Keratinocyte (primary cell): ENCODE results near the gene CREG2. TPM values are rescaled to one million over a fixed set of nuclear protein-coding genes. Genes with fewer than 3 reads are reported as not detected.

Experiments
- DNase-seq: peaks from one replicate; pipeline ENCODE4 v3.0.0-alpha.2; 2011; ENCODE audit warnings: low read depth, missing footprints, low spot score
- FAIRE-seq: peaks from 2 replicates; lab custom pipeline; 2011; peaks lifted over from hg19 to GRCh38; lab: Jason Lieb, UNC
- H2AFZ ChIP-seq: 2 replicates; pipeline ENCODE4 v1.6.0; 2012; ENCODE audit warnings: low read length, control low read depth, inconsistent platforms; ENCODE audit not compliant: control insufficient read depth
- H3K27ac ChIP-seq: 2 replicates; pipeline ENCODE4 v1.5.1; 2011; ENCODE audit warnings: low read length; ENCODE audit not compliant: control insufficient read depth, insufficient read depth
- H3K27me3 ChIP-seq: 3 replicates; pipeline ENCODE4 v1.6.0; 2011; ENCODE audit warnings: low read length; ENCODE audit not compliant: control insufficient read depth, insufficient read depth; ENCODE audit errors: extremely low read depth
- H3K36me3 ChIP-seq, 2 experiments: 2 replicates in 1 of 2; 3 replicates in 1 of 2; pipeline ENCODE4 v1.5.1; 2011; ENCODE audit warnings: low read length in 2 of 2, mild to moderate bottlenecking in 1 of 2; ENCODE audit not compliant: control insufficient read depth in 2 of 2, insufficient read depth in 2 of 2; ENCODE audit errors: extremely low read depth in 1 of 2
- H3K4me1 ChIP-seq: 3 replicates; pipeline ENCODE4 v1.5.1; 2011; ENCODE audit warnings: low read length; ENCODE audit not compliant: control insufficient read depth, insufficient read depth; ENCODE audit errors: extremely low read depth
- H3K4me2 ChIP-seq: 3 replicates; pipeline ENCODE4 v1.6.0; 2011; ENCODE audit warnings: low read depth, low read length; ENCODE audit not compliant: control insufficient read depth, insufficient read depth; ENCODE audit errors: extremely low read depth
- H3K4me3 ChIP-seq, 3 experiments: fragments of 200-600 bp in 1 of 3; sonication (generic) in 1 of 3; 2 replicates in 2 of 3; 3 replicates in 1 of 3; pipeline ENCODE4 v1.5.1; 2011 to 2016; ENCODE audit warnings: low read length in 3 of 3, mild to moderate bottlenecking in 3 of 3, control low read depth in 2 of 3, inconsistent platforms in 1 of 3, low read depth in 1 of 3, mixed read lengths in 1 of 3, mixed run types in 1 of 3, moderate library complexity in 1 of 3; ENCODE audit not compliant: control insufficient read depth in 2 of 3, insufficient read depth in 2 of 3; ENCODE audit errors: extremely low read depth in 1 of 3
- H3K79me2 ChIP-seq: 2 replicates; pipeline ENCODE4 v1.6.0; 2012; ENCODE audit warnings: low read length; ENCODE audit not compliant: control insufficient read depth, insufficient read depth
- H3K9ac ChIP-seq: 3 replicates; pipeline ENCODE4 v1.6.0; 2011; ENCODE audit warnings: low read length; ENCODE audit not compliant: control insufficient read depth, insufficient read depth; ENCODE audit errors: extremely low read depth
- H3K9me1 ChIP-seq: 3 replicates; pipeline ENCODE4 v1.6.0; 2011; ENCODE audit warnings: low read length; ENCODE audit not compliant: control insufficient read depth, insufficient read depth; ENCODE audit errors: extremely low read depth
- H3K9me3 ChIP-seq: 2 replicates; pipeline ENCODE4 v1.5.1; 2012; ENCODE audit warnings: low read depth, low read length; ENCODE audit not compliant: control insufficient read depth
- H4K20me1 ChIP-seq: 3 replicates; pipeline ENCODE4 v1.6.0; 2011; ENCODE audit warnings: low read length; ENCODE audit not compliant: control insufficient read depth, insufficient read depth; ENCODE audit errors: extremely low read depth
- CTCF ChIP-seq, 3 experiments: IDR thresholded peaks in 1 of 3; conservative IDR thresholded peaks in 1 of 3; optimal IDR thresholded peaks in 1 of 3; 2 replicates in 2 of 3; 3 replicates in 1 of 3; pipeline versions ENCODE3 to v1.5.1; 2011; ENCODE audit warnings: low read length in 3 of 3, mild to moderate bottlenecking in 3 of 3, moderate library complexity in 2 of 3, control low read depth in 1 of 3, inconsistent platforms in 1 of 3; ENCODE audit not compliant: insufficient read depth in 2 of 3; ENCODE audit errors: extremely low read depth in 1 of 3
- EZH2 ChIP-seq: IDR thresholded peaks from one replicate; pipeline ENCODE4 v1.6.1; 2012; ENCODE audit warnings: inconsistent platforms, mild to moderate bottlenecking, low read length, moderate library complexity
- dilution Hi-C: fragments of 300-500 bp; cut with MboI; formaldehyde crosslinking; loops from one replicate; pipeline ENCODE4 v1.7.0; 2020; ENCODE audit warnings: low sequenced_read_pairs; ENCODE audit not compliant: extremely low pct_ligation_motif_present
- polyA plus RNA-seq, 5 experiments: library from polyadenylated mRNA; depleted of rRNA in 3 of 5; stranded (reverse) in 3 of 5; stranded (forward) in 1 of 5; unstranded in 1 of 5; fragments of >200 nt; gene quantifications; 1 replicate in 1 of 5; 2 replicates in 3 of 5; 3 replicates in 1 of 5; pipeline versions ENCODE4 v1.2.1 to v1.2.3, GENCODE V29; 2011 to 2012; ENCODE audit warnings: missing spikeins in 2 of 5, low read depth in 1 of 5, low replicate concordance in 1 of 5

CREG2 gene
- polyA plus RNA-seq, 1 donor (not counting 4 experiments of a cell fraction or from before 2014, with no cell fraction given): 1.7 TPM

GRCh38 chr2:101372792-101373191 lies 14.5 kb downstream of the CREG2 start:
- dilution Hi-C loops: no loop called here
- H2AFZ ChIP-seq: no peak overlapping the region

DNA sequence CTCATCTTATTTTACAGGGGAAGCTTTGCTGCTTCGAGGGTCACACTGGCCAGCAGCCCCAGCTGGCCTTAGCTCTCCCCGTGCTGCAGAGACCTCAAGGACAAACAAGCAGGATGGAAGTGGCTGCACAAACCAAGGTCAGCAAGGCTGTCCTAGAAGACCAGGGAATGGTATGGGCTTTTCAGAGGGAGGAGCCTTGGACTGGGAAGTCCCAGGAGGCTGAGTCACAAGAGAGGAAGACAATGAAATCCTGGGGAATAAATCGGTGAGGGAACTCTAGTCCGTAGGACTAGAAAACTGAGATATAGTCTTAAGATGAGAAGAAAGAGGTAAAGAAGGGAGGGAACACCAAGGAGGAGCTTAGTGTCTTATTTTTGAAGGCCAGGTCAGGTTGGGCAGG lies 15.7 kb downstream of the CREG2 start:
- H3K9me1 ChIP-seq: no peaks in the 10 kb centered on the region
- FAIRE-seq: no peak
- no peaks in the 10 kb centered on the region for H3K36me3 ChIP-seq
- H3K4me2 ChIP-seq: no peak overlapping the region
- no peak overlapping the region for H3K27ac ChIP-seq
- no peaks in the 10 kb centered on the region for H3K79me2 ChIP-seq
- H3K9me3 ChIP-seq: no peaks in the 10 kb centered on the region
- TF ChIP-seq CTCF (optimal IDR thresholded peaks at IDR 0.05 in 1 of 3, IDR thresholded peaks at IDR 0.05 in 1 of 3, conservative IDR thresholded peaks at IDR 0.05 in 1 of 3; ENCODE audit: extremely low read depth in 1 of 3, insufficient read depth in 2 of 3, low read length in 3 of 3): no peak
- TF ChIP-seq EZH2: no peak
- dilution Hi-C loops: no loop called here
- no peak for DNase-seq
- H3K4me1 ChIP-seq: no peaks in the 10 kb centered on the region
- H3K27me3 ChIP-seq: no peaks in the 10 kb centered on the region
- H3K4me3 ChIP-seq: no peak overlapping the region
- H4K20me1 ChIP-seq: no peaks in the 10 kb centered on the region
- no peak overlapping the region for H3K9ac ChIP-seq
- no peak overlapping the region for H2AFZ ChIP-seq

More at GRCh38 chr2:101372792-101373191, 14.5 kb downstream of the CREG2 start:
- no peaks in the 10 kb centered on the region for H3K79me2 ChIP-seq
- H4K20me1 ChIP-seq: no peaks in the 10 kb centered on the region
- FAIRE-seq: no peak
- DNase-seq: no peak
- no peaks in the 10 kb centered on the region for H3K9me3 ChIP-seq
- no peaks in the 10 kb centered on the region for H3K27me3 ChIP-seq
- H3K4me2 ChIP-seq: no peak overlapping the region
- H3K27ac ChIP-seq: no peak overlapping the region
- H3K4me1 ChIP-seq: no peaks in the 10 kb centered on the region
- H3K36me3 ChIP-seq: no peaks in the 10 kb centered on the region
- no peak overlapping the region for H3K9ac ChIP-seq
- TF ChIP-seq EZH2 (no peak), CTCF (optimal IDR thresholded peaks at IDR 0.05 in 1 of 3, IDR thresholded peaks at IDR 0.05 in 1 of 3, conservative IDR thresholded peaks at IDR 0.05 in 1 of 3; ENCODE audit: extremely low read depth in 1 of 3, insufficient read depth in 2 of 3, low read length in 3 of 3) (no peak)
- H3K4me3 ChIP-seq: no peak overlapping the region
- H3K9me1 ChIP-seq: no peaks in the 10 kb centered on the region
